K562 (cell line): ENCODE measurements around the gene NQO2. TPM values are rescaled to one million over a fixed set of nuclear protein-coding genes. Genes with fewer than 3 reads are reported as not detected.

ENCODE experiments used
- ARID1B ChIP-seq: fragments of 450-650 bp; IDR thresholded peaks from 2 replicates; pipeline ENCODE4 v1.6.1; 2016; ENCODE audit warnings: antibody characterized with exemption, mild to moderate bottlenecking, inconsistent platforms
- BHLHE40 ChIP-seq: IDR thresholded peaks from 2 replicates; pipeline ENCODE4 v1.6.1; 2011; ENCODE audit warnings: low read length, improper control_type of control experiment
- CBFB ChIP-seq: sonication (generic); formaldehyde crosslinking; IDR thresholded peaks from 2 replicates; pipeline ENCODE4 v1.4.0; 2020; ENCODE audit warnings: mild to moderate bottlenecking, missing genetic modification reagents
- ESRRA ChIP-seq: fragments of 450-650 bp; IDR thresholded peaks from 2 replicates; pipeline ENCODE4 v1.6.1; 2014; ENCODE audit warnings: low read depth, mild to moderate bottlenecking, moderate library complexity, borderline replicate concordance
- FOXK1 ChIP-seq: sonication (generic); formaldehyde crosslinking; IDR thresholded peaks from 2 replicates; pipeline ENCODE4 v1.8.0; 2022; ENCODE audit warnings: missing genetic modification reagents, mild to moderate bottlenecking, borderline replicate concordance
- GTF2F1 ChIP-seq: IDR thresholded peaks from 2 replicates; pipeline ENCODE4 v1.6.1; 2011; ENCODE audit warnings: low read depth, low read length, improper control_type of control experiment
- KLF16 ChIP-seq: IDR thresholded peaks from 2 replicates; pipeline ENCODE4 v1.6.1; 2016; ENCODE audit warnings: antibody characterized with exemption
- MTA1 ChIP-seq: fragments of 450-650 bp; IDR thresholded peaks from 2 replicates; pipeline ENCODE4 v1.6.1; 2017; ENCODE audit warnings: borderline replicate concordance
- NRF1 ChIP-seq, 2 experiments: fragments of 450-650 bp; IDR thresholded peaks in 1 of 2; conservative IDR thresholded peaks in 1 of 2; 2 replicates each; pipeline ENCODE4 v1.6.1; 2014; ENCODE audit warnings: mild to moderate bottlenecking in 2 of 2
- SMAD2 ChIP-seq: fragments of 150-350 bp; IDR thresholded peaks from 2 replicates; pipeline ENCODE4 v1.6.1; 2014; ENCODE audit warnings: low read depth, mild to moderate bottlenecking, low read length
- SMARCA4 ChIP-seq: fragments of 450-650 bp; IDR thresholded peaks from 2 replicates; pipeline ENCODE4 v1.6.1; 2016
- SMARCA5 ChIP-seq: fragments of 450-650 bp; IDR thresholded peaks from 2 replicates; pipeline ENCODE4 v1.6.1; 2016
- SMARCE1 ChIP-seq: fragments of 450-650 bp; IDR thresholded peaks from 2 replicates; pipeline ENCODE4 v1.7.1; 2016; ENCODE audit warnings: mild to moderate bottlenecking
- SP1 ChIP-seq: sonication (generic); formaldehyde crosslinking; IDR thresholded peaks from 2 replicates; pipeline ENCODE4 v1.8.1; 2022; ENCODE audit warnings: mild to moderate bottlenecking, missing genetic modification reagents
- TBL1XR1 ChIP-seq, 2 experiments: IDR thresholded peaks; 2 replicates each; pipeline ENCODE4 v1.6.1; 2012; ENCODE audit warnings: improper control_type of control experiment in 2 of 2, low read length in 2 of 2, mild to moderate bottlenecking in 1 of 2
- TCF3 ChIP-seq: sonication (generic); formaldehyde crosslinking; IDR thresholded peaks from 2 replicates; pipeline ENCODE4 v1.4.0; 2020; ENCODE audit warnings: mild to moderate bottlenecking, missing genetic modification reagents
- TEAD1 ChIP-seq, 2 experiments: fragments of 450-650 bp in 1 of 2; sonication (generic) in 1 of 2; formaldehyde crosslinking; IDR thresholded peaks; 2 replicates each; pipeline versions ENCODE4 v1.4.0 to v1.8.0; 2020 to 2022; ENCODE audit warnings: mild to moderate bottlenecking in 2 of 2, missing genetic modification reagents in 1 of 2
- TEAD4 ChIP-seq, 2 experiments: sonication (generic) in 1 of 2; formaldehyde crosslinking in 1 of 2; IDR thresholded peaks; 2 replicates each; pipeline versions ENCODE4 v1.6.1 to v1.8.0; 2012 to 2022; ENCODE audit warnings: borderline replicate concordance in 1 of 2, inconsistent platforms in 1 of 2, low read length in 1 of 2, mild to moderate bottlenecking in 1 of 2, missing genetic modification reagents in 1 of 2
- XRCC5 ChIP-seq: fragments of 200-400 bp; formaldehyde crosslinking; IDR thresholded peaks from 2 replicates; pipeline ENCODE4 v1.6.1; 2017; ENCODE audit warnings: low read depth, mild to moderate bottlenecking, low read length
- ZKSCAN1 ChIP-seq: fragments of 150-350 bp; IDR thresholded peaks from 2 replicates; pipeline ENCODE4 v1.6.1; 2016; ENCODE audit warnings: low read depth, low read length
- ZNF551 ChIP-seq: fragments of 250-450 bp; sonication (Bioruptor Pico); IDR thresholded peaks from 2 replicates; pipeline ENCODE4 v1.5.0; 2021; ENCODE audit warnings: mild to moderate bottlenecking, moderate library complexity
- polyA plus RNA-seq, 8 experiments: library from polyadenylated mRNA; depleted of rRNA in 4 of 8; stranded (reverse) in 5 of 8; unstranded in 3 of 8; fragments of >200 nt; fragmentation: Nextera tagmentation in 2 of 8; fragmentation: Illumina TruSeq in 1 of 8; extraction: Ambion mirVana in 2 of 8; extraction: Trizol in 1 of 8; gene quantifications; 2 replicates each; pipeline versions ENCODE4 v1.2.1 to v1.2.3, GENCODE V29; 2011 to 2014; ENCODE audit warnings: inconsistent platforms in 1 of 8, missing spikeins in 1 of 8
- total RNA-seq, 7 experiments: library from RNA; depleted of rRNA in 6 of 7; stranded (reverse); fragments of >200 nt in 6 of 7; fragmentation: Illumina TruSeq in 2 of 7; extraction: Trizol in 2 of 7; gene quantifications; 2 replicates each; pipeline versions ENCODE4 v1.2.1 to v1.2.3, GENCODE V29; 2011 to 2021; ENCODE audit warnings: low replicate concordance in 1 of 7
- TF ChIP-seq, protein P1 (sequence below): fragments of 200-800 bp; sonication (Bioruptor generic); IDR thresholded peaks from 2 replicates; pipeline ENCODE4 v1.6.1; 2017; ENCODE audit warnings: missing genetic modification characterization, missing compliant biosample characterization
- TF ChIP-seq, protein P2 (sequence below): fragments of 250-450 bp; sonication (Bioruptor Pico); IDR thresholded peaks from 2 replicates; pipeline ENCODE4 v1.4.0; 2020
- TF ChIP-seq, protein P3 (sequence below): fragments of 450-650 bp; conservative IDR thresholded peaks from 2 replicates; pipeline ENCODE4 v1.6.1; 2016; ENCODE audit warnings: missing genetic modification characterization, low read depth, mild to moderate bottlenecking, missing compliant biosample characterization, moderate library complexity

NQO2 gene
- total and polyA plus RNA-seq, 9 of the 15 experiments (the other 6 are each of a cell fraction or from before 2014, with no cell fraction given): 54.6 to 214 (median 116) TPM

DNA sequence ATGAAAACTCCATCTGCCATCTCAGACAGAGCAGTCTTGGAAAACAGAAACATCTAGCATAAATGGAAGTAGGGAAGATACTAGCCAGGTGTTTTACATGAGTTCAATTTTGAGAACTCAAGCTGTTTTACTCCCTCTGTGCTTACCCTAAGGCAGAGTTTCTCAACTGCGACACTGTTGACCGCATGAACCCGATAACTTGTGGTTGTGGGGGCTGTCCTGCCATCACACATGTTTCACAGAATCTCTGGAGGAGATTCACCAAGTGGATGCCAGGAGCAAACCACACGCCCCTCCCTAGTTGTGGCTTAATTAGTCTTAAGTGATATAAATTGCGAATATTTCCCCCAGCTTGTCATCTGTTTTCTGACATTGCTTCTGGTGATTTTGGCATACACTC is 26.0 kb upstream of the NQO2 start (continued):
- TF ChIP-seq, protein P1, sequence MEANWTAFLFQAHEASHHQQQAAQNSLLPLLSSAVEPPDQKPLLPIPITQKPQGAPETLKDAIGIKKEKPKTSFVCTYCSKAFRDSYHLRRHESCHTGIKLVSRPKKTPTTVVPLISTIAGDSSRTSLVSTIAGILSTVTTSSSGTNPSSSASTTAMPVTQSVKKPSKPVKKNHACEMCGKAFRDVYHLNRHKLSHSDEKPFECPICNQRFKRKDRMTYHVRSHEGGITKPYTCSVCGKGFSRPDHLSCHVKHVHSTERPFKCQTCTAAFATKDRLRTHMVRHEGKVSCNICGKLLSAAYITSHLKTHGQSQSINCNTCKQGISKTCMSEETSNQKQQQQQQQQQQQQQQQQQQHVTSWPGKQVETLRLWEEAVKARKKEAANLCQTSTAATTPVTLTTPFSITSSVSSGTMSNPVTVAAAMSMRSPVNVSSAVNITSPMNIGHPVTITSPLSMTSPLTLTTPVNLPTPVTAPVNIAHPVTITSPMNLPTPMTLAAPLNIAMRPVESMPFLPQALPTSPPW: peak; percentile 59; the same call in 1 of the 2 replicates
- no peak for TF ChIP-seq SMAD2
- TF ChIP-seq ESRRA: peak; percentile 60; the same call in 1 of the 2 replicates
- no peak for TF ChIP-seq XRCC5
- TF ChIP-seq, protein P2, sequence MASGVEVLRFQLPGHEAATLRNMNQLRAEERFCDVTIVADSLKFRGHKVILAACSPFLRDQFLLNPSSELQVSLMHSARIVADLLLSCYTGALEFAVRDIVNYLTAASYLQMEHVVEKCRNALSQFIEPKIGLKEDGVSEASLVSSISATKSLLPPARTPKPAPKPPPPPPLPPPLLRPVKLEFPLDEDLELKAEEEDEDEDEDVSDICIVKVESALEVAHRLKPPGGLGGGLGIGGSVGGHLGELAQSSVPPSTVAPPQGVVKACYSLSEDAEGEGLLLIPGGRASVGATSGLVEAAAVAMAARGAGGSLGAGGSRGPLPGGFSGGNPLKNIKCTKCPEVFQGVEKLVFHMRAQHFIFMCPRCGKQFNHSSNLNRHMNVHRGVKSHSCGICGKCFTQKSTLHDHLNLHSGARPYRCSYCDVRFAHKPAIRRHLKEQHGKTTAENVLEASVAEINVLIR (CRISPR knock-in tag): 0 out of 2 replicates have a peak, but pooled peaks have one; percentile 23
- peak; percentile 44; the same call in 1 of the 2 replicates for TF ChIP-seq KLF16
- TF ChIP-seq TBL1XR1 (IDR thresholded peaks at IDR 0.05; ENCODE audit: low read length in 2 of 2): peak in 1 of 2 experiments; percentile 12; a peak in 1 of 4 replicates
- no peak for TF ChIP-seq GTF2F1
- peak; percentile 51; the same call in 1 of the 2 replicates for TF ChIP-seq SMARCA4
- TF ChIP-seq SMARCE1: peak; percentile 50; the same call in 1 of the 2 replicates
- 0 out of 2 replicates have a peak, but pooled peaks have one; percentile 47 for TF ChIP-seq CBFB (CRISPR knock-in tag)
- peak; percentile 41; the same call in 1 of the 2 replicates for TF ChIP-seq ARID1B
- peak; percentile 76 for TF ChIP-seq TEAD4 (IDR thresholded peaks at IDR 0.05; ENCODE audit: low read length)
- TF ChIP-seq TEAD4 (CRISPR knock-in tag; IDR thresholded peaks at IDR 0.05; ENCODE audit: borderline replicate concordance): no peak
- TF ChIP-seq ZKSCAN1: peak; percentile 50; the same call in 1 of the 2 replicates
- 0 out of 2 replicates have a peak, but pooled peaks have one; percentile 44 for TF ChIP-seq BHLHE40
- TF ChIP-seq SP1 (CRISPR knock-in tag): no peak
- no peak for TF ChIP-seq FOXK1 (CRISPR knock-in tag)
- no peak for TF ChIP-seq NRF1 (conservative IDR thresholded peaks at IDR 0.05 in 1 of 2, IDR thresholded peaks at IDR 0.05 in 1 of 2)
- TF ChIP-seq SMARCA5: no peak
- TF ChIP-seq TEAD1 (CRISPR knock-in tag; IDR thresholded peaks at IDR 0.05): peak in 1 of 2 experiments; percentile 46; a peak in 1 of 4 replicates
- TF ChIP-seq MTA1: no peak
- peak; percentile 54 for TF ChIP-seq TCF3 (CRISPR knock-in tag)
- no peak for TF ChIP-seq ZNF551 (CRISPR knock-in tag)
- TF ChIP-seq, protein P3, sequence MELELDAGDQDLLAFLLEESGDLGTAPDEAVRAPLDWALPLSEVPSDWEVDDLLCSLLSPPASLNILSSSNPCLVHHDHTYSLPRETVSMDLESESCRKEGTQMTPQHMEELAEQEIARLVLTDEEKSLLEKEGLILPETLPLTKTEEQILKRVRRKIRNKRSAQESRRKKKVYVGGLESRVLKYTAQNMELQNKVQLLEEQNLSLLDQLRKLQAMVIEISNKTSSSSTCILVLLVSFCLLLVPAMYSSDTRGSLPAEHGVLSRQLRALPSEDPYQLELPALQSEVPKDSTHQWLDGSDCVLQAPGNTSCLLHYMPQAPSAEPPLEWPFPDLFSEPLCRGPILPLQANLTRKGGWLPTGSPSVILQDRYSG (tag): no peak
- TF ChIP-seq, all 486 proteins: peak for 40
